T-cell (primary cell): ENCODE results near the gene HGS. TPM values are rescaled to one million over a fixed set of nuclear protein-coding genes. Genes with fewer than 3 reads are reported as not detected.

ENCODE experiments used
- ATAC-seq, 4 experiments: fragments of 200-7000 bp in 3 of 4; fragments of 150-1000 bp in 1 of 4; cut with Tn5 transposase; replicated peaks in 1 of 4; 1 replicate in 3 of 4; 2 replicates in 1 of 4; pipeline ENCODE4 v1.10.0; 2021; ENCODE audit warnings: moderate library complexity in 3 of 4, mild to moderate bottlenecking in 2 of 4, moderate number of reproducible peaks in 1 of 4
- CTCF ChIA-PET, 2 donors: fragments of 300-600 bp; sonication (Branson Sonifier 250); formaldehyde crosslinking; loops; one replicate each; lab custom pipeline; 2022; ENCODE audit warnings: antibody characterized with exemption in 2 of 2; lab: Charles Lee
- POLR2A ChIA-PET, 2 donors: fragments of 300-600 bp; sonication (Branson Sonifier 250); formaldehyde crosslinking; loops; one replicate each; lab custom pipeline; 2022; ENCODE audit warnings: antibody characterized with exemption in 2 of 2; lab: Charles Lee
- DNase-seq, 35 experiments: peaks; one replicate each; pipeline versions ENCODE4 v3.0.0 to v3.0.0-alpha.2; 2013 to 2023
- H3K27ac ChIP-seq: one replicate; pipeline ENCODE4 v1.5.1; 2013; ENCODE audit warnings: low read length
- H3K27me3 ChIP-seq, 2 experiments: replicated peaks in 1 of 2; 1 replicate in 1 of 2; 2 replicates in 1 of 2; pipeline versions ENCODE4 v1.6.1 to v1.7.0; 2013; ENCODE audit warnings: low read length in 1 of 2, mixed read lengths in 1 of 2; ENCODE audit not compliant: control insufficient read depth in 2 of 2, insufficient read depth in 2 of 2; ENCODE audit errors: extremely low read depth in 1 of 2
- H3K36me3 ChIP-seq, 2 donors: 1 replicate in 1 of 2; 2 replicates in 1 of 2; pipeline versions ENCODE4 v1.6.1 to v1.7.0; 2013; ENCODE audit warnings: low read length in 1 of 2; ENCODE audit not compliant: control insufficient read depth in 2 of 2, insufficient read depth in 1 of 2; ENCODE audit errors: extremely low read depth in 1 of 2
- H3K4me1 ChIP-seq, 2 experiments: 1 replicate in 1 of 2; 2 replicates in 1 of 2; pipeline versions ENCODE4 v1.6.1 to v1.7.0; 2013; ENCODE audit warnings: low read length in 2 of 2, mixed read lengths in 1 of 2; ENCODE audit not compliant: insufficient read depth in 2 of 2, control insufficient read depth in 1 of 2; ENCODE audit errors: extremely low read depth in 1 of 2
- H3K4me3 ChIP-seq, 2 donors: 1 replicate in 1 of 2; 2 replicates in 1 of 2; pipeline versions ENCODE4 v1.5.1 to v1.7.0; 2013; ENCODE audit warnings: mild to moderate bottlenecking in 2 of 2, low read length in 1 of 2, moderate library complexity in 1 of 2; ENCODE audit not compliant: control insufficient read depth in 1 of 2; ENCODE audit errors: extremely low read depth in 1 of 2
- H3K9me3 ChIP-seq: 2 replicates; pipeline ENCODE4 v1.7.0; 2013
- H3K27ac Mint-ChIP-seq, 2 donors: one replicate each; pipeline ENCODE4 v1.8.0; 2020 to 2021; ENCODE audit warnings: mild to moderate bottlenecking in 2 of 2, mixed read lengths in 2 of 2
- H3K27me3 Mint-ChIP-seq, 2 donors: one replicate each; pipeline ENCODE4 v1.8.0; 2021 to 2022; ENCODE audit warnings: mixed read lengths in 2 of 2
- H3K36me3 Mint-ChIP-seq: one replicate; pipeline ENCODE4 v1.8.0; 2021; ENCODE audit warnings: mixed read lengths
- H3K4me1 Mint-ChIP-seq, 3 donors: one replicate each; pipeline ENCODE4 v1.8.0; 2020 to 2022; ENCODE audit warnings: mixed read lengths in 3 of 3, mild to moderate bottlenecking in 1 of 3
- H3K4me3 Mint-ChIP-seq, 3 donors: one replicate each; pipeline ENCODE4 v1.8.0; 2020 to 2022; ENCODE audit warnings: mild to moderate bottlenecking in 3 of 3, mixed read lengths in 3 of 3, moderate library complexity in 3 of 3
- H3K9me3 Mint-ChIP-seq, 3 donors: one replicate each; pipeline ENCODE4 v1.8.0; 2020 to 2022; ENCODE audit warnings: mixed read lengths in 3 of 3
- WGBS: methylation state at CpG from one replicate; pipeline ENCODE4 v1.1.5; 2013; ENCODE audit warnings: missing lambda C conversion rate; ENCODE audit not compliant: insufficient coverage; 5-methylcytosine and 5-hydroxymethylcytosine counted together
- total RNA-seq, 35 experiments: library from RNA in 6 of 35; stranded (reverse) in 6 of 35; fragments of 120-200 nt in 1 of 35; gene quantifications; one replicate each; pipeline versions ENCODE4 v1.2.1 to v1.2.4 and lab custom pipeline; 2013 to 2026

HGS gene
- total RNA-seq, 5 donors from 2014 or later (not counting 1 experiment from before 2014, with no cell fraction given), result 114 to 205 (median 181) TPM

DNA sequence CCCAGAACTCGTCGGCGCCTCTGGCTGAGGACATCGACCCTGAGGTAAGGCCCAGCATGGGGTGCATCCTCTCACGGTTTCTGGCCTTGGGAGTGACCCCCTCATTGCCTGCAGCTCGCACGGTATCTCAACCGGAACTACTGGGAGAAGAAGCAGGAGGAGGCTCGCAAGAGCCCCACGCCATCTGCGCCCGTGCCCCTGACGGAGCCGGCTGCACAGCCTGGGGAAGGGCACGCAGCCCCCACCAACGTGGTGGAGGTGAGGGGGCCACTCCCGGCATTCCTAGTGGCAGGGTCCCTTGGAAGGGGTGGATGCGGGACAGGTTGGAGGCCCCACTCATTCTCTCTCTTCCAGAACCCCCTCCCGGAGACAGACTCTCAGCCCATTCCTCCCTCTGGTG lies 11.0 kb downstream of the HGS start:
- DNase-seq, result no peak
- Histone ChIP-seq H3K4me3 (no peak overlapping the region), H3K27ac (no peak overlapping the region), H3K36me3 (peaks cover 55 to 89% of the 10 kb centered on the region in 2 donors), H3K27me3 (no peaks in the 10 kb centered on the region), H3K9me3 (no peaks in the 10 kb centered on the region), H3K4me1 (peaks cover 0 to 2% of the 10 kb centered on the region in 2 experiments)
- CTCF ChIA-PET, result no interaction called here
- Mint-ChIP-seq H3K4me1 (peaks cover 0 to 2% (median 0%) of the 10 kb centered on the region in 3 donors), H3K36me3 (peaks cover 28% of the 10 kb centered on the region), H3K27ac (no peak overlapping the region), H3K9me3 (no peaks in the 10 kb centered on the region), H3K27me3 (no peaks in the 10 kb centered on the region), H3K4me3 (no peak overlapping the region)
- POLR2A ChIA-PET, result no interaction called here
- no peak for ATAC-seq
- WGBS, result 98% methylated on average over 8 of the region's 19 CpGs

DNA sequence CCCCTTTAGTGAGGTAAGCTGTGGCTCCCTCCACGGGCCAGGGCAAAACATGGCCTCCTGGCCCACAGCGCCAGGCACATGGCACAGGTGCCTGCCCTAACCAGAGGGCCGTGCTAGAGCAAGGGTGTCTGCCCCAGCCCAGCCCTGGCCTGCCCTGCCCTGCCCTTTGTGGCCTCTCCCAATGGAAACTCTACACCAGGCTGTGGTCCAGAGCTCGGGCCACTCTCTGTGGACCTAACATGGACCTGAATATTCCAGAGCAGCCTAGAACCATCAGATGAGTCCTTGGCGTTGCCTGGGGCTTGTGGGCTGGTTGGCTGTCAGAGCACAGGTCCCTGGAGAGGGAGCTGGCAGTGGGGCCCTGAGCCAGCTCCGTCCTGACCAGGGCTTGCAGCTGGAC lies 11.4 kb downstream of the HGS start:
- ChIA-PET POLR2A (no interaction called here), CTCF (no interaction called here)
- Histone ChIP-seq H3K9me3 (no peaks in the 10 kb centered on the region), H3K4me3 (no peak overlapping the region), H3K36me3 (peaks cover 54 to 88% of the 10 kb centered on the region in 2 donors), H3K27me3 (no peaks in the 10 kb centered on the region), H3K27ac (no peak overlapping the region), H3K4me1 (no peaks in the 10 kb centered on the region)
- no peak overlapping the region for H3K27ac Mint-ChIP-seq
- peaks cover 25% of the 10 kb centered on the region for H3K36me3 Mint-ChIP-seq
- H3K4me3 Mint-ChIP-seq, result no peak overlapping the region
- no peaks in the 10 kb centered on the region for H3K9me3 Mint-ChIP-seq
- no peaks in the 10 kb centered on the region for H3K27me3 Mint-ChIP-seq
- peaks cover 0 to 2% (median 0%) of the 10 kb centered on the region in 3 donors for H3K4me1 Mint-ChIP-seq
- no peak for DNase-seq
- no peak for ATAC-seq
- 91% methylated on average over 5 of the region's 6 CpGs for WGBS

DNA sequence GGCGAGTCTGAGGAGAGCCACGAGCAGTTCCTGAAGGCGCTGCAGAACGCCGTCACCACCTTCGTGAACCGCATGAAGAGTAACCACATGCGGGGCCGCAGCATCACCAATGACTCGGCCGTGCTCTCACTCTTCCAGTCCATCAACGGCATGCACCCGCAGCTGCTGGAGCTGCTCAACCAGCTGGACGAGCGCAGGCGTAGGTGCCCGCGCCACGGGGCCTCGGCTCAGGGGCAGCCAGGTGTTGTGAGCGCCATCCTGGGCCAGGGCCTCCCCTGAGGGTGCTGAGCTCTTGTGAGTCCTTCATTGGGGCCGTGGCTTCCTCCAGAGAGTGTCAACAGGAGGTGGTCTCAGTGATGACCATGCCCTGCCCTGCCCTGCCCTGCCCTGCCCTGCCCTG lies 12.0 kb downstream of the HGS start:
- POLR2A ChIA-PET, result no interaction called here
- no peaks in the 10 kb centered on the region for H3K9me3 ChIP-seq
- ATAC-seq (no peak), DNase-seq (no peak)
- H3K27ac ChIP-seq, result no peak overlapping the region
- H3K27me3 ChIP-seq, result no peaks in the 10 kb centered on the region
- no peak overlapping the region for H3K4me3 ChIP-seq
- WGBS, result 92% methylated on average over 22 of the region's 22 CpGs
- H3K27me3 Mint-ChIP-seq, result no peaks in the 10 kb centered on the region
- H3K36me3 ChIP-seq, result peaks cover 48 to 86% of the 10 kb centered on the region in 2 donors
- no peak overlapping the region for H3K4me3 Mint-ChIP-seq
- no peak overlapping the region for H3K27ac Mint-ChIP-seq
- peaks cover 0 to 3% of the 10 kb centered on the region in 2 experiments for H3K4me1 ChIP-seq
- H3K4me1 Mint-ChIP-seq, result peaks cover 1 to 3% (median 3%) of the 10 kb centered on the region in 3 donors
- CTCF ChIA-PET, result no interaction called here
- H3K9me3 Mint-ChIP-seq, result no peaks in the 10 kb centered on the region
- peaks cover 27% of the 10 kb centered on the region for H3K36me3 Mint-ChIP-seq

DNA sequence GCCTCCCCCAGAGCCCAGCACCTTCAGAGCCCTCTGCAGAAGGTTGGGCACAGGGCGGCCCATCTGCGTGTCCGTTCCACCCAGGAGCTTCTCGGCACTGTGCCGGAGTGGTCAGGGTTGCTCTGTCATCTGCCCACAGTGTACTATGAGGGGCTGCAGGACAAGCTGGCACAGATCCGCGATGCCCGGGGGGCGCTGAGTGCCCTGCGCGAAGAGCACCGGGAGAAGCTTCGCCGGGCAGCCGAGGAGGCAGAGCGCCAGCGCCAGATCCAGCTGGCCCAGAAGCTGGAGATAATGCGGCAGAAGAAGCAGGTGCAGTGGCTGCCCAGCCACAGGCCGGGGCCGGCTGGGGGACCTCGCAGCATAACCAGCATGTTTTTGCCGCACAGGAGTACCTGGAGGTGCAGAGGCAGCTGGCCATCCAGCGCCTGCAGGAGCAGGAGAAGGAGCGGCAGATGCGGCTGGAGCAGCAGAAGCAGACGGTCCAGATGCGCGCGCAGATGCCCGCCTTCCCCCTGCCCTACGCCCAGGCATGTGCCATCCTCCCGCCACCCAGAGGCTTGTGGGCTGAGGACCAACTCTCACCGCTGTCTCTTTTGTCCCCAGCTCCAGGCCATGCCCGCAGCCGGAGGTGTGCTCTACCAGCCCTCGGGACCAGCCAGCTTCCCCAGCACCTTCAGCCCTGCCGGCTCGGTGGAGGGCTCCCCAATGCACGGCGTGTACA lies 12.6 kb downstream of the HGS start:
- H3K4me3 Mint-ChIP-seq, result no peak overlapping the region
- Histone ChIP-seq H3K36me3 (peaks cover 49 to 86% of the 10 kb centered on the region in 2 donors), H3K9me3 (no peaks in the 10 kb centered on the region), H3K27ac (no peak overlapping the region), H3K27me3 (no peaks in the 10 kb centered on the region), H3K4me1 (peaks cover 0 to 9% of the 10 kb centered on the region in 2 experiments), H3K4me3 (no peak overlapping the region)
- ATAC-seq, result no peak
- ChIA-PET POLR2A (interaction anchor here in 1 of 2 donors (0.5 kb wide), 1 partner anchor 20 kb away, joined by 3 read pairs; no protein-coding TSS in a partner anchor), CTCF (no interaction called here)
- H3K4me1 Mint-ChIP-seq, result peaks cover 6 to 8% (median 7%) of the 10 kb centered on the region in 3 donors
- WGBS, result 97% methylated on average over 34 of the region's 40 CpGs
- no peak overlapping the region for H3K27ac Mint-ChIP-seq
- H3K9me3 Mint-ChIP-seq, result no peaks in the 10 kb centered on the region
- H3K27me3 Mint-ChIP-seq, result no peaks in the 10 kb centered on the region
- no peak for DNase-seq
- peaks cover 29% of the 10 kb centered on the region for H3K36me3 Mint-ChIP-seq

DNA sequence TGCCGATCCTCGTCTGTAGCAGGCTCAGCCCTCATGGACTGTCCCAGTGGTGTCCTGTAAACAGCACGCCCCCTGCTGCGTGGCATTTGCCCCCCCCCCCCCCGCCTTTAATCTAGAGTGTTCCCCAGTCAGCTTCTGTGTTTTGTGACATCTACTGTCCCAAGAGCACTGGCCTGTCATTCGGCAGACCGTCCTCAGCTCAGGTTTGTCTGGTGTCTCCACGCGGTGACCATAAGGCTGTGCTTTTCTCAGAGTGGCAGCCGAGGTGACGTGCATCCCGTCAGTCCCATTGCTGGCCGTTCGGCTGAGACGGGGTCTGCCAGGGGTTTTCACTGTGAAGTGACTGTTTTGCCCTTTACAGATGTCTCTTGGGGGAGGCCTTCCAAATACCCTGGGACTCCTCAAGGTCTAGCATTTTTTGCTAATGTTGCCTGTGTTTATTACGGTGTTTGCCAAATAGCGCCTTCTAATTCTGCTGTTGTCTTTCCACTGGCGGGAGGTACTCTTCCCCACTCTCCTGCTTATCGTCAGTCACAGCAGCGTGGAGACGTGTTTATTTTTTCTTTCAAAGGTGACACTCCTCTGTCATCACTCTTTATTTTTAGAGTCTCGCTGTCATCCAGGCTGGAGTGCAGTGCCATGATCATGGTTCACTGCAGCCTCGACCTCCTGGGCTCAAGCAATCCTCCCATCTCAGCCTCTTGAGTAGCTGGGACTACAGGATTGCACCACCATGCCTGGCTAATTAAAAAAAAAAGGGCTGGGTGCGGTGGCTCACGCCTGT lies 13.6 kb downstream of the HGS start:
- DNase-seq (no peak), ATAC-seq (no peak)
- ChIA-PET CTCF (no interaction called here), POLR2A (no interaction called here)
- Mint-ChIP-seq H3K4me1 (peaks cover 16 to 18% (median 16%) of the 10 kb centered on the region in 3 donors), H3K36me3 (peaks cover 24% of the 10 kb centered on the region), H3K4me3 (no peak overlapping the region), H3K27me3 (no peaks in the 10 kb centered on the region), H3K9me3 (no peaks in the 10 kb centered on the region), H3K27ac (no peak overlapping the region)
- no peak overlapping the region for H3K27ac ChIP-seq
- peaks cover 6 to 19% of the 10 kb centered on the region in 2 experiments for H3K4me1 ChIP-seq
- 90% methylated on average over 19 of the region's 25 CpGs for WGBS
- no peaks in the 10 kb centered on the region for H3K27me3 ChIP-seq
- no peak overlapping the region for H3K4me3 ChIP-seq
- H3K9me3 ChIP-seq, result no peaks in the 10 kb centered on the region
- H3K36me3 ChIP-seq, result peaks cover 41 to 79% of the 10 kb centered on the region in 2 donors

DNA sequence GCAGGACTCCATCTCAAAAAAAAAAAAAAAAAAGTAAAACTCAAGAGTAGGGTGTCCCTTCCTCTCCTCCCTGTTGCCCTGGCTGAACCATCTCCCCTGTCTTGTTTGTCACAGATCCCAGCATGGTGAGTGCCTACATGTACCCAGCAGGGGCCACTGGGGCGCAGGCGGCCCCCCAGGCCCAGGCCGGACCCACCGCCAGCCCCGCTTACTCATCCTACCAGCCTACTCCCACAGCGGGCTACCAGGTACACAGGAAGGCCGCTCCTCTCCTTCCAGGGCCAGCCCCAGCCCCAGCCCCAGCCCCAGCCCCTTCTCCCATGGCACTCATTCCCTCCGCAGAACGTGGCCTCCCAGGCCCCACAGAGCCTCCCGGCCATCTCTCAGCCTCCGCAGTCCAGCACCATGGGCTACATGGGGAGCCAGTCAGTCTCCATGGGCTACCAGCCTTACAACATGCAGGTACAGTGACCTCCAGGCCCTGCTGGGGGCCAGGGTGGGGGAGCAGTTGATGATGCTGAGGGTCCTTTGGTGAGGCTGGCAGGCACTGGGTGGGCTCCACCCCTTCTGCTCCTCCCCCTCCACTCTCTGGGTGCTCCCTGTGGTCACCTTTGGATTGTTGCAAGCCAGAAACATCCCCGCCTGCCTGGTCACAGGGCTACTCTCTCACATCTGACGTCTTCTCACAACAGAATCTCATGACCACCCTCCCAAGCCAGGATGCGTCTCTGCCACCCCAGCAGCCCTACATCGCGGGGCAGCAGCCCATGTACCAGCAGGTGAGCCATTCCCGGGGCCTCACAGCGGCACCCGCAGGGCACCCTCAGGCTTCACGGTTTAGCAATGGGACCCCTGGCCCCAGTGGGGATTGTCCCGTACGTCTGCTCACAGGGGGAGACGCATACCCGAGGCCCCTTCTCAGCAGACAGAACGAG lies 16.8 kb downstream of the HGS start:
- no peak overlapping the region for H3K27ac ChIP-seq
- H3K4me3 Mint-ChIP-seq, result peak overlapping the region; percentile 8 to 54 (median 20)
- H3K9me3 Mint-ChIP-seq, result no peaks in the 10 kb centered on the region
- H3K9me3 ChIP-seq, result no peaks in the 10 kb centered on the region
- ATAC-seq (no peak), DNase-seq (no peak)
- H3K27me3 ChIP-seq, result no peaks in the 10 kb centered on the region
- H3K4me1 ChIP-seq, result peaks cover 9 to 35% of the 10 kb centered on the region in 2 experiments
- no peak overlapping the region for H3K27ac Mint-ChIP-seq
- peaks cover 20 to 53% of the 10 kb centered on the region in 2 donors for H3K36me3 ChIP-seq
- peaks cover 28% of the 10 kb centered on the region for H3K36me3 Mint-ChIP-seq
- no peak overlapping the region for H3K4me3 ChIP-seq
- ChIA-PET POLR2A (no interaction called here), CTCF (no interaction called here)
- WGBS, result 93% methylated on average over 20 of the region's 25 CpGs
- H3K27me3 Mint-ChIP-seq, result no peaks in the 10 kb centered on the region
- peaks cover 21 to 29% (median 27%) of the 10 kb centered on the region in 3 donors for H3K4me1 Mint-ChIP-seq
